SW 1271 (cell line): ENCODE data around the gene AGT.
"Not testable (repeated sequence)": the region's sequence is repeated elsewhere in the genome, so short reads cannot be mapped to it uniquely, and the experiment has no call there.

Experiments
- DNase-seq, 2 experiments: peaks; one replicate each; lab custom pipeline; 2025; lab: John Stamatoyannopoulos, UW

The AGT gene

DNA sequence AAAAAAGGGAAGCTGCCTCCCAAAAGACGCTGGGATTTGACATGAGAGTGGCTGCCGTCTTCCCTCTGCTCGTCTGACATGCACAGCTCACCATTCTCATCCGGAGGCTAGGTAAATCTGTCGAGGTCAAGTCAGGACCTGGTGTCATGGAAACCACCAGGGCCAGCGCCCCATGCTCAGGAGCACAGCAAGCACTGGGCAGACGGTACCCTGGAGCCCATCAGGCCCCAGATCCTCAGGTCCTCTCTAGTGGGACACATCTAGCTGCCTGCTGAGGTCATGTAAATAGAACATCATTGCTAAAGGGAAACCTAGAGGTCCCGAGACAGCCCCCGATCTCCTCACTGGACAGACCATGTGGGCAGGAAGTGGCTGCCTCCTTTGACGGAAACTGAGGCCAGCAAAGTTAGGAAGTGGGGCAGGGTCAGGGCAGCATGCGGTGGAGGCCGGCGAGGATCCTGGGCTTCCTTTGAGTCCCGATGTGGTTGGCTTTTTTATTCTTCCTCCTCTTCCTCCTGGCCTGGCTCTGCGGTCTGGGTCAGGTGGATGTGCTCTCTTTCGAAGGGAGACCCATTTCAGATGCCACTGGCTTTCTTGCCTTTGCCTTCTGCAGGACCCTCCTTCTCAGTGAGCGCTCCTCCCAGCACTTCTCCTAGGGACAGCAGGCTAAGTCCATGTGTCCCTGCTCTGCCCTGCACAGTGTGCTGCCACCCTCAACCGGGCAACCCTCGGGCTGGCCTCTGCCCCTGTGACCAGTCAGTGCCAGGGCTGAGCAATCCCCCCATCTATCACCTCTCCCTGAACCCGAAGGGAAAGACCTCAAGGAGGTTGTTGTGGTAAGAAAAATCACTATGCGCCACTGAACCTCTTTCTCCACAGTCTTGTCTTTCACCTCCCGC is 5.9 kb downstream of the AGT start:
- DNase-seq = no peak

DNA sequence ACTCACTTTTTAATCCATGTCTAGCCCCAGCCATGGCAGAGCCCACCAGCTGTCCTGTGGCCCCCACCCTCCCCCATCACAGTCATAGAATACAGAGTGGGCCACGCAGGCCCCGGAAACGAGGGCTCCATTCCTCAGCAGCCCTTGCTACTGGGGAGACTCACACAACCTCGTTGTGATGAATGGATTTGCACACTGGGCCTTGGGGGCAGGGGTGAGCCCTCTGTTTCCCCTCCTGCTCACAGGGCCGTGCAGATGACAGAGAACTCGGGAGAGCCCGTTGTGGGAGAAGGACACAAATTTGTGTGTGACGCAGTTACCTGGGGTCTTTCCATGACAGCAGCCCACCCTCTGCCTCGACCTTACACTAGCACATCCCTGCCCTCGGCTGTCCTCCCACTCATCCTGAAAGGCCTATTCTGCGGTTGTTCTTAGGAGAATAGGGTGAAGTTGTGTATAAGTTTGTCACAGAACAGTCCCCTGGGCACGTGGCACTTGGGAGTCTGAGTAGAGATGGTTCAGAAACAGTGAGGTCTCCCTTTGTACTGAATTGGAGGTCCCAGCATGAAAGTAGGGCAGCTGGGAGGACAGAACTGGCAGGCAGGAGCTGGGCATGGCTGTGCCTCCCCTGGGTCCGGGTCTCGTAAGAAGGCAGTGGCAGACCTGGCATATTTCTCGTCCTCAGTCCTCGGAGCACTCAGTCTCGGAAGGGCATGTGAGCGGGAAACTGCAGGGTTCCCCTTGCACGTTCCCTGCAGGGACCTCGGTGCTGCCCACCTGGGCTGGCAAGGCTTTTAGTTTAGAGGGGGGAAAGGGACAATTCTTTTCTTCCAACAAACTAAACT is 6.8 kb downstream of the AGT start:
- DNase-seq = no peak

DNA sequence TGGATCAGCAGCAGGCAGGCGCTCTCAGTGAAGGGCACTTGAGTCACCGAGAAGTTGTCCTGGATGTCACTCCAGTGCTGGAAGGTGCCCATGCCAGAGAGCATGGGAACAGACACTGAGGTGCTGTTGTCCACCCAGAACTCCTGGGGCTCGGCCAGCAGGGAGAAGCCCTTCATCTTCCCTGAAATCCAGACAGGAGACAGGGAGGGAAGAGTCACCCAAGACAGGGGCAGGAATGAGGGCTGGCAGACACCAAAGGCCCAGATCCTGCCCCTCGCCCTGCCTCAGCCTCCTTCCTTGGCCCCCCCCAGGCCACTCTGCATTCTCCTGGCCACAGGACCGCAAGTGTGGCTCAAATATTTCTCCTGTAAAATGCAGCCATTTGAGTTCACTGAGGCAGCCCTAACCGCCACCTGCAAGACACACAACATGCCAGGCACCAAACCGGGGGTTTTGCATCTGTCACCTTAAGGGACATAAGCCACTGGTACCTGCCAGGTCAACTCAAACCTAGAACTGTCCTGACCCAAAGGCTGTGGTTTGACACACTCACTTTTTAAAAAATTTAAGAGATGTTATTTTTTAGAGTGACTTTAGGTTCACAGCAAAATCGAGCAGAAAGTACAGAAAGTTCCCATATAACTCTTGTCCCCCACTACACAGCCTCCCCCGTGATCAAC is 7.8 kb downstream of the AGT start:
- no peak for DNase-seq

DNA sequence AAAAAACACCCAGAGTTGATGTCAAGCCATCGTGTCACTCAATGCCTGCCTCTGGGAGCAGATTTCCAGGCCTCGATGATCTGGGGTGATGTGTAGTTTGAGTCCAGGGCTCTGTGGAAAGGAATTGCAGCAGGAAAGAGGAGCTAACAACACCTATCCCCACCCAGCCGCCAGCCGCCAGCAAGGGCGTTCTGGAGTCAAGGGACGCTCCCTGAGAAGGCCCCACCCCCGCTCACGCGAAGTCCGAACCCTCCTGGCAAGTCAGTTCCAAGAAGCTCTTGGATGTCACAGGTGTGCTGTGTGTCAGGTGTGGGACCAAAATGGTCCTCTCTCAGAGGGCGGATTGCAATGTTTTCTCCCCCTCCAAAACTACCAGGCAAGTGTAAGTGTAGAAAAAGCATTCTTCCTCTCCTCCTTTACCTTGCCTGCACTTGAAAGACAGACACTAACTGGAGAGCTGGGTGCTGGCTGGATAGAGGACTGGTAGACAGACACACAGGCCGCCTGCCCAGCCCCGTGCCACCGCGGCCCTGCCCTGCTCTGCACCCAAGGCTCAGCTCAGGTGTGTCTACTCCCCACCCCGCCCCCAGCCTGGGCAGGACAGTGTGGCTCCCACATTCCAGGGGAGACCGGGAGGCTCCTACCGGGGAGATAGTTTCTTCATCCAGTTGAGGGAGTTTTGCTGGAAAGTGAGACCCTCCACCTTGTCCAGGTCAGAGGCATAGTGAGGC is 8.5 kb downstream of the AGT start:
- no peak for DNase-seq

DNA sequence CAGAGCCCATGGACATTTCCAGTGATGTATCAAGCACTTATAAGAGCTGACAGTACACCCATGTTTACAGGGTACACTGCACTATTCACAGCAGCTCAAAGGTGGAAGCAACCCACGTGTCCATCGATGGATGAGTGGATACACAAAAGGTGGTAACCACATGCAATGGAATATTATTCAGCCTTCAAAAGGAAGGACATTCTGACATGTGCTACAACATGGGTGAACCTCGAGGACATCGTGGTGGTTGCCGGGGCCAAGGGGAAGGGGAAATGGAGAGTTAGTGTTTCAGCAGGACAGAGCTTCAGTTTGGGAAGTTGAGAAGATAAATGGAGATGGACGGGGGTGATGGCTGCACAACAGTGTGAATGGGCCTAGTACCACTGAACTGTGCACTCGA is 9.1 kb downstream of the AGT start:
- DNase-seq = no peak

DNA sequence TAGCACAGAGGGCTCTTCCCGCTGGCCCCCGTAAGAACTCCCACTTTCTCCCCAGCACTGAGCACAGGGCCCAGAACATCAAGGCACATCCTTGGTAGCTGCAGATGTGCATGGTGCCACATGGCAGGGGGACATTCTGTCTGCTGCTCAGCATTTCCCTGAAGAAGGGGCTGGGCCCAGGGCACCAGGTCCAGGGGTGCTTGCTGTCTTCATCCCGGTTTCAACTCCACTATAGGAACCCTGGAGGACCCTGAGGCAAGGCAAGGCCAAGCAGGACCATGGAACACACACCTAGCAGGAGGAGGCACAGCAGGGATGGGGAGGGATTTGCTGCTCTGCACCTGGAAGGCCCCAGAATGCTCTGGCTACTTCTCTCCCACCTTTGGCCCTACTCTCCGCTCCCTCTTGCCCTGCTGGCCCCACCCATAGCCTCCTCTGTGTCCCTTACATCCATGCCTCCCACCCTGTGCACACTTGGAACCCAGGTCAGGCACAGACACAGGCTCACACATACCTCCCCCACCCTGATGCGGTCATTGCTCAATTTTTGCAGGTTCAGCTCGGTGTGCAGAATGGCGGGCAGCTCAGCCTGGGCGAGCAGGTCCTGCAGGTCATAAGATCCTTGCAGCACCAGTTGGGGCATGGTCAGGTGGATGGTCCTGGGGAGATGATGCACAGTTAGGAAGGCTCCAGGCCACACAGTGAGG is 10.1 kb downstream of the AGT start:
- no peak for DNase-seq

DNA sequence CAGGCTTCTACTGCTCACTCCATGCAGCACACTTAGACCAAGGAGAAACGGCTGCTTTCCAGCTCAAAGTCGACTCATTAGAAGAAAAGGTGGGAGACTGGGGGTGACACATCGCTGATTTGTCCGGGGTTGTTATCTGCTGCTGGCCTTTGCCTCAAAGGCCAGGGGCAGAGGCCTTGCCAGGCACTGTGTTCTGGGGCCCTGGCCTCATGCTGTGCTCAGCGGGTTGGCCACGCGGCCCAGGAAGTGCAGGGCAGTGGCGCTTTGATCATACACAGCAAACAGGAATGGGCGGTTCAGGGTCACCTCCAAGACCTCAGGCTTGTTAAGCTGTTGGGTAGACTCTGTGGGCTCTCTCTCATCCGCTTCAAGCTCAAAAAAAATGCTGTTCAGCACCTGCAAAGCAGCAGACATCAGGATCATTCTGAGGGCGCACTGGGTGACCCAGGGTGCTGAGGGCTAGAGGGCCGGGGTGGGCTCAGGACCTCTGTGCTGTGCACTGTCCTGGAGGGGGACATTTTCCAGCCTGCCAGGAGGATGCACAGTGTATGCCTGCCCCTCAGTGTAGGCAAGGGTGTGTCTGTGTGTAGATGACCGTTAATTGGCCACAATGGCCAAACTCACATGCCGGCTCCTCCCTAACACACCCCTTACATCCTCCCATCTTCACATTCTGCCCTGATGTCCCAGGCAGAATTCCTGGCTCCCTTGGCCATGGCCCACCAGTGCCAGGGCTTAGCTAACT is 10.8 kb downstream of the AGT start:
- no peak for DNase-seq

DNA sequence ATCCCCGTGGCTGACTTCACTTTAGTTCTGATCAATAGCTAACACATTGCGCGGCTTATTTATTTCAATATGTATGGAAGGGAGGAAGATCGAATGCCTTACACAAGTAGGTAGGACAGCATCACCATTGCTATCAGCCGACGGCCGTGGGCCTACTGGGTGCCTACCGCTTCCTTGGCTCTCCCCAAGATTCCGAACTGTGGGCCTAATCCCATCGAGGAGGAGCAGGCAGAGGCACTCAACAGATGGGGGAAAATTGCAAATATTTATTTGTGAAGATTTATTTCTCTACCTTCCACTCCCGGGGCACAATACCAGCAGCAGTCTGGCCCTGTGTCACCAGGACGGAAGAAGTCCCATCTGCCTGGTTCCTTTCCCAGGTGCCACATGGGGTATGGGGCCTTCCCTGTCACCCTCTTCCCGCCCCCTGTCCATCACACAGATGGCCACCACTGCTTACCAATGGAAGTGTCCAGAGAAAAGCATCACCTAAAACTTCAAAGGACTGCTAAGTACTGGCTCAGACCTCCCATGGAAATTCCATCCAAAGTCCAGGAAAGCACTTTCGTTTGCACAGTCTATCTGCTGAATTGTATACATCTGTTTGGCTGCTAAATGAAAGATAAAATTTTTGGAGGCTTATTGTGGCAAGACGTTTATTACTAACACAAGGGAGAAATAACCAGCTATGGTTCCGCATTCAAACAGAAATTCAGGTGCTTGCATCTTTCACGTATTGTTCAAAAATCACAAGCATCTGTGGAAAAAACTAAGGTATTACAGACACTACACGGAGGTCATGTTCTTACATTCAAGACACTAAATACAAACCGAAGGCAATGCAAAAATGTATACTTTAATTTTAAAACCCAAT is 11.8 kb downstream of the AGT start:
- no peak for DNase-seq

DNA sequence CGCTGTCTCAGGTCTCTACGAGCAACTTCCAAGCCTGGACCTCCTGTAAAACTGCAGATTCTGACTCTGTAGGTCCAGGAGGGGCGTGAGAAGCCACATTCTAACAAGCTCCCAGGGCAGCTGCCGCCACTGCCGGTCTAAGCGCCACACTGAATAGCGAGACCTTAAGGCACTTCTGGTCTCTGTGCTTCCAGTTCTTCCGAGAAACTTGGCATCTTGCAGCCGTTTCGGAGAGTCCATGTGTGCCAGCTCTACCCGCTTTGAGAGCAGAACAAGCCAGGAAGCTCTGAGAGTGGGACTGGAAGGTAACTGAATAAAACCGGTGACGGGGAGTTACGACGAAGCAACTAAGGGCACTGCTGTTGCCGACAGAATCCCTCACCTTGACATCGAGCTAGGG is 12.5 kb downstream of the AGT start:
- DNase-seq = no peak

DNA sequence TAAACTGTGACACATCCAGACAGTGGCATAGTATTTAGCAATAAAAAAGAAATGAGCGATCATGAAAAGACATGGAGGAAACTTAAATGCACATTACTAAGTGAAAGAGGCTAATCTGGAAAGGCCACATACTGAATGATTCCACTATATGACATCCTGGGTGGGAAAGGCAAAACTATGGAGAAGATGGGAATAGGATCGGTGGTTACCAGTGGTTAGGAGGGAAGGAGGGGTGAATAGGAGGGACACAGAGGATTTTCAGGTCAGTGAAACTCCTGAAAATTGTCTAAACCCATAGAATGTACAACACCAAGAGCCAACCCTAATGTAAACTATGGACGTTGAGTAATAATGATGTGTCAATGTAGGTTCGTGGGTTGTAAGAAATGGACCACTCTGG is 13.8 kb downstream of the AGT start:
- no peak for DNase-seq

DNA sequence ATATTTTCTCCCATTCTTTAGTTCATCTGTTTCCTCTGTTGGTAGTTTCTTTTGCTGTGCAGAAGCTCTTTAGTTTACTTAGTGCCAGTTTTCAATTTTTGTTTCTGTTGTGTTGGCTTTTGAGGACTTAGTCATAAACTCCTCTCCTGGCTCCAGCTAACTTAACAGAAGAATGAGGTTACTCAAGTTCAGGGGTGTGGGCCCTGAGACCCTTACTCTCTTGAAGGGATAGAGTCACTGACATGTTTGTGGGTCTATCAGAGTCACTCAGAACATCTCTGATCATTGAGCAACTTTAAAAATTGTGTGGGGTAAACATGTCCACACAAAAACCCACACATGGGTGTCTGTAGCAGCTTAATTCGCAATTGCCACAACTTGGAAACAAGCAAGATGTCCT is 14.2 kb downstream of the AGT start:
- DNase-seq = no peak

DNA sequence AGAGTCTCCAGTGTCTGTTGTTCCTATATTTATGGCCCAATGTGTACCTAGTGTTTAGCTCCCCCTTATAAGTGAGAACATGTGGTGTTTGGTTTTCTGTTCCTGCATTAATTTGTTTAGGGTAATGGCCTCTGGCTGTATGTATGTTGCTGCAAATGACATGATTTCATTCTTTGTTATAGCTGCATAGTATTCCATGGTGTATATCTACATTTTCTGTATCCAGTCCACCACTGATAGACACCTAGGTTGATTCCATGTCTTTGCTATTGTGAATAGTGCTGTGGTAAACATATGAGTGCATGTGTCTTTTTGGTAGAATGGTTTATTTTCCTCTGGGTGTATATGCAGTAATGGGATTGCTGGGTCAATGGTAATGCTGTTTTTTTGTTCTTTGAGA is 15.0 kb downstream of the AGT start:
- not testable (repeated sequence) for DNase-seq

DNA sequence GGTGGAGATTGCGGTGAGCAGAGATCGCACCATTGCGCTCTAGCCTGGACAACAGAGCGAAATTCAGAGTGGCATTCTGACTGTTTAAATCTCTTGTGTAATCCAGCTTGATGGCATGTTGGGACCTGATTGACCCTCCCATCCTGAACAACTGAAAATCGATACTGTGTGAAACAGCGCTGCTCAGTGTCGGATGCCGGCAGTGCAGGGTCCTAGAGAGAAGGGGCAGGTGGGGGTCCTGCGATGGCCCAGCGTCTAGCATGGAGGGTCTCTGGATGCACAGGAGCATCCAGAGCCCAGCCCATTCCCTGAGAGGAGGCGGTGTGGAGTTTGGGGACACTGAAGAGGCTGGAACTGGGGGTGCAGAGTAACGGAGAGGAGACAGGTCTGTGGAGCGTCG is 15.8 kb downstream of the AGT start:
- no peak for DNase-seq

DNA sequence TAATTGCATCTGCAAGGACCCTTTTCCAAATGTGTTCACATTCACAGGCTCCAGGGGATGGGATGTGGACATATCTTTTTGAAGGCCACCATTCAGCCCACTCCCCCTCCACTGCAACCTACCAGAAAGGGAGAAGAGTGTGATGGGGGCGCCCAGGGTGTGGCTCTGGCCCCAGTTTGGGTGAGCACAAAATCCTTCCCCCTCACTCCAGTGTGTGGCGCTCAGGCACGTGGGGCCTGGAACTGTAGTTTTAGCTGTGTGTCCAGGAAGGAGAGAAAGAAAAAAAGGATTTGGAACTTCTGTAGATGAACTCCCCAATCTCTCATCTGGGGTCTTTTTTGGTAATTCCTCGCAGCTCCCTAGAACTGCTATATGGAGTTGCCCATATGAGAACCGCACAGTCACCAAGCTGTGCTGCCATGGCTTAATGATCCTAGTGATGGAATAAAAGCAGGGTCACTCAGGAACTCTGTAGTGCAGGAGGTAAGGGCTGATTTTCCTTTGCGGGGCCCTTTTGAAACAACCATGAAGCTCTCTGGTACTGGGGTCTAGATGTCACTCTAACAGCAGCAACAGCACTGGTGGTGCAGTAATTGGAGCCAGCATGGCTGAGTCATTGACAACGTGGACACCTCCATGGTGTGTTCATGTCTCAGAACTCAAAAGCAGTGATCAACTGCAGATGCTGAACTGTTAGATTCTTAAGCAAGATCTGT is 17.0 kb downstream of the AGT start:
- DNase-seq = no peak

DNA sequence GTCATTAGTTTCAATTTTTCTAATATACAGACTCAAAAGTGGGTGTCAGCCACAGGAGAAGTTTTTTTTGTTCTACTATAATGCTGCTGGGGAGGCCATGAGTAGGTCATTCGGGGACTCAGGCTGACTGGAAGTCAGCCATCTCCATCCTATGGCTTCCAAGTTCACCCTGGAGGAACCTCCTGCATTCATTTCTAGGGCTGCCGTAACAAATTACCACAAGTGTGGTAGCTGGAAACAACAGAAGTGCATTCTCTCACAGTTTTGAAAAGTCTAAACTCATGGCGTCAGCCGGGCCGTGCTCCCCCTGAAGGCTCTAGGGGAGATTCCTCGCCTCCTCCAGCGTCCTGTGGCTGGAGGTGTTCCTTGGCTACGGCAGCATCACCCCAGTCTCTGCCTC is 17.7 kb downstream of the AGT start:
- no peak for DNase-seq

DNA sequence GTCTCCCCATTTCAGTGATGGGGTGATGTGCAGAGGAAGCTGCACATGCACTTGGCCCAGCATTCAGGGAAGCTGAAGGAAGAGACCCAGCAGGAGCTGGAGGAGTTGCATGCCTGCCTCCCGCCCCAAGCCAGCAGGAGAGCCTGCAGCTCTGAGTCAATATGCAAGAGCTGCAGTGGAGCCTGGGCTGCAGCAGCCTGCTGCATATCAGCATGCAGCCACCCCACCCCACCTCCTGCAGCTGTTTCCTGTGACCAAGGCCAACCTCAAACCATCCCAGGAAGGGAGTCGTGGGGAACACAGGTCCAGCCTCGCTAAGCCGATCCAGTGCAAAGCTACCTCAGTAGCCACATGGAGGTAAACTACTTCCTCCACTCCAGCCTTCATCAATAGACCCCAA is 18.9 kb downstream of the AGT start:
- no peak for DNase-seq

DNA sequence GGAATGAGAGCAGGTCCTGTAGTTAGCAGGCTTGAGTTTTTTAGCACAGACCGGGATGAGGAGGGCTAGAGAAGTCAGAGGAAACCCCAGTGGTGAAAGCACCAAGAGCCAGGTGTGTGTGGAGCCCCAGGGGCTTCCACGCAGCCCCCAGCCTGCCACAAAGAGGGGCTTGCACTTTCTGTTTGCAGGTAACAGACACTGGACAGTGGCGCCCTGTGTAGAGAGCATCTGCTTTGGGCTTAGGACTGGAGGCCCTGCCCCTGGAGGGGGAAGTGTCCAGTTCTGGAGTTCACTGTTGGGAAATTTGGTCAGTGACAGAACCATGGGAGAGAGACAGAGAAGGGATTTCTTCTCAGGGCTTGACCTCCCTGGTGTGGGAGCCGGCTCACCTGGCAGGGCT is 19.5 kb downstream of the AGT start:
- DNase-seq = no peak

DNA sequence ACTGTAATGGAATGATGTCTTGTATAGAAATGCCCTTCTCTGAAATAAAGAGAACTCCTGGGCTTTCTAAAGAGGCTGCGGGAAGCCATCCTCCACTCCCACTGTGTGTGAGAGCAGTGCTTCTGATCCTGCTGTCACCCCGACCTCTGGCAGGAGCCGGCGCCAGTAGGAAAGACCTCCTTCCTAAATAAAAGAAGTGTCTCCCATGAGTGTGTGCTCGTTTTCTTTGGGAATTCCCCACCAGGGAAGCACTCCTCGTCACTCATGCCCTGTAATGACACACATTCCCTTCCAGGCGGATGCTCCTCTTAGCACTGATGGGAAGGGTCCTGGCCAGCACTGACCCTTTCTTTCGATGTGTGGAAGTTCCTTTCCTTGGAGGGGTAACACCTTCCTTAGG is 20.1 kb downstream of the AGT start:
- DNase-seq = no peak

DNA sequence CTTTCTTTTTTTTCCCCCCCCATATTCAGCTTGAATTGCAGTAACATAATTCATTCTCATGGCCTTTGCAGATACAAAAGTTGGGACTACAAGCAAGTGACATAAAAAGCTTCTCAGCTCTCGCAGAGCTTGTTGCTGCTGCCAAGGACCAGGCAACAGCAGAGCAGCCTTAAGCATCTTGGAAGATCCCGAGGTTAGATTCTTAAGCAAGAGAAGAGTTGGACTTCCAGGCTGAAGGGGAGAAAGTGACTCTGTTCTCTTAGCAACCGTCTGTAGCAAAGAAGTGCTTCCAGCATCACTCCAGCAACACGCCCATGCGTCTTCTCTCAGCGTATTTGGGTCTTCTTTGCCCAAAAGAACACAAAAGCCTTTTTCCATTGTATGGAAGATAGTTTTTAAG is 20.7 kb downstream of the AGT start:
- DNase-seq = no peak
